Mesendoderm (in vitro differentiated cells): ENCODE results near the gene PHPT1. TPM values are rescaled to one million over a fixed set of nuclear protein-coding genes. Genes with fewer than 3 reads are reported as not detected.
"Not testable (repeated sequence)": the region's sequence is repeated elsewhere in the genome, so short reads cannot be mapped to it uniquely, and the experiment has no call there.

Source experiments
- DNase-seq: peaks from one replicate; pipeline ENCODE4 v3.0.0; 2013
- H2AK5ac ChIP-seq: 2 replicates; pipeline ENCODE4 v1.6.1; 2013; ENCODE audit warnings: low read length, inconsistent platforms
- H2BK120ac ChIP-seq: 2 replicates; pipeline ENCODE4 v1.6.1; 2013; ENCODE audit warnings: low read depth, mild to moderate bottlenecking, low read length, moderate library complexity, mixed read lengths
- H2BK15ac ChIP-seq: replicated peaks from 2 replicates; pipeline ENCODE4 v1.6.1; 2013; ENCODE audit warnings: low read depth, mild to moderate bottlenecking, moderate library complexity
- H2BK5ac ChIP-seq: 2 replicates; pipeline ENCODE4 v1.6.1; 2013; ENCODE audit warnings: low read length, inconsistent platforms
- H3K18ac ChIP-seq: 2 replicates; pipeline ENCODE4 v1.6.1; 2013; ENCODE audit warnings: mild to moderate bottlenecking, low read length, mixed read lengths
- H3K23ac ChIP-seq: one replicate; pipeline ENCODE4 v1.6.1; 2013; ENCODE audit warnings: low read length
- H3K27ac ChIP-seq: 2 replicates; pipeline ENCODE4 v1.5.1; 2013; ENCODE audit warnings: low read depth, mild to moderate bottlenecking, inconsistent platforms, low read length, moderate library complexity
- H3K27me3 ChIP-seq: 2 replicates; pipeline ENCODE4 v1.6.1; 2013; ENCODE audit warnings: low read length, control low read depth, mild to moderate bottlenecking, inconsistent platforms; ENCODE audit not compliant: insufficient read depth, poor library complexity
- H3K36me3 ChIP-seq: 2 replicates; pipeline ENCODE4 v1.6.1; 2013; ENCODE audit warnings: low read length, inconsistent platforms; ENCODE audit not compliant: control insufficient read depth, insufficient read depth
- H3K4ac ChIP-seq: one replicate; pipeline ENCODE4 v1.6.1; 2013; ENCODE audit warnings: low read depth, mild to moderate bottlenecking, low read length, moderate library complexity
- H3K4me1 ChIP-seq: 2 replicates; pipeline ENCODE4 v1.6.1; 2013; ENCODE audit warnings: low read depth, low read length, inconsistent platforms; ENCODE audit not compliant: control insufficient read depth
- H3K4me2 ChIP-seq: 2 replicates; pipeline ENCODE4 v1.6.1; 2013; ENCODE audit warnings: low read length
- H3K4me3 ChIP-seq: 2 replicates; pipeline ENCODE4 v1.5.1; 2013; ENCODE audit warnings: mild to moderate bottlenecking, low read length
- H3K56ac ChIP-seq: one replicate; pipeline ENCODE4 v1.6.1; 2013; ENCODE audit warnings: low read length
- H3K79me1 ChIP-seq: 2 replicates; pipeline ENCODE4 v1.6.1; 2013; ENCODE audit warnings: low read length, inconsistent platforms
- H3K79me2 ChIP-seq: 2 replicates; pipeline ENCODE4 v1.6.1; 2013; ENCODE audit warnings: mild to moderate bottlenecking, low read length; ENCODE audit not compliant: control insufficient read depth, insufficient read depth
- H3K9ac ChIP-seq: 2 replicates; pipeline ENCODE4 v1.6.1; 2013; ENCODE audit warnings: low read length, inconsistent platforms
- H4K5ac ChIP-seq: one replicate; pipeline ENCODE4 v1.6.1; 2013; ENCODE audit warnings: low read length
- H4K8ac ChIP-seq: one replicate; pipeline ENCODE4 v1.6.1; 2013; ENCODE audit warnings: low read depth, mild to moderate bottlenecking, control low read depth, low read length, moderate library complexity
- WGBS: extraction: QIAGEN DNeasy Blood & Tissue Kit; methylation state at CpG from one replicate; pipeline ENCODE4 v1.1.7; 2013; ENCODE audit warnings: low lambda C conversion rate, missing lambda C conversion rate; ENCODE audit not compliant: insufficient coverage; ENCODE audit errors: extremely low coverage; 5-methylcytosine and 5-hydroxymethylcytosine counted together
- polyA plus RNA-seq, 2 experiments: library from polyadenylated mRNA; stranded (reverse); fragments of 200-250 nt; gene quantifications; one replicate each; pipeline ENCODE4 v1.2.3, GENCODE V29; 2013

PHPT1 gene
- polyA plus RNA-seq (2013, experiment 1 of 2), result 89.8 TPM
- 87.7 TPM for polyA plus RNA-seq (2013, experiment 2 of 2)

- H3K56ac ChIP-seq, result peak within 1 kb of the TSS; percentile 99
- peak within 1 kb of the TSS; percentile 97 for H3K9ac ChIP-seq
- no peak within 1 kb of the TSS for H4K8ac ChIP-seq
- peak; percentile 99 for DNase-seq
- H2AK5ac ChIP-seq, result no peak within 1 kb of the TSS
- H3K79me2 ChIP-seq, result no peaks in the 10 kb centered on the region
- no CpG with 5 or more reads among the region's 77 CpGs for WGBS
- H3K4me2 ChIP-seq, result peak within 1 kb of the TSS; percentile 90
- peak within 1 kb of the TSS; percentile 87 for H3K27ac ChIP-seq
- peak within 1 kb of the TSS; percentile 92 for H3K4me3 ChIP-seq
- no peaks in the 10 kb centered on the region for H3K4me1 ChIP-seq
- H3K79me1 ChIP-seq, result no peaks in the 10 kb centered on the region
- no peak within 1 kb of the TSS for H2BK15ac ChIP-seq
- no peak within 1 kb of the TSS for H4K5ac ChIP-seq
- peak within 1 kb of the TSS; percentile 19 for H2BK120ac ChIP-seq
- H2BK5ac ChIP-seq, result peak within 1 kb of the TSS; percentile 95
- H3K27me3 ChIP-seq, result no peaks in the 10 kb centered on the region
- peak within 1 kb of the TSS; percentile 97 for H3K23ac ChIP-seq
- peak within 1 kb of the TSS; percentile 85 for H3K18ac ChIP-seq
- H3K36me3 ChIP-seq, result no peaks in the 10 kb centered on the region
- H3K4ac ChIP-seq, result peak within 1 kb of the TSS; percentile 85
These were observed at the start of gene PHPT1 for GRCh38 chr9:136849038-136849959. TSS of gene PHPT1 (plus strand) at chr9:136849409. CDS start at chr9:136849431, 22 bp downstream.

GRCh38 chr9:136799854-136800657 is 49.2 kb upstream of the PHPT1 start:
- no peak overlapping the region for H3K18ac ChIP-seq
- H3K4ac ChIP-seq, result no peak overlapping the region
- H3K56ac ChIP-seq, result peak overlapping the region; percentile 77
- peak overlapping the region; percentile 87 for H3K4me2 ChIP-seq
- H3K4me1 ChIP-seq, result peaks cover 8% of the 10 kb centered on the region
- peak; percentile 92 for DNase-seq
- H3K23ac ChIP-seq, result no peak overlapping the region
- no peaks in the 10 kb centered on the region for H3K79me1 ChIP-seq
- H3K4me3 ChIP-seq, result peak overlapping the region; percentile 32
- H4K8ac ChIP-seq, result no peak overlapping the region
- no peak overlapping the region for H3K27ac ChIP-seq
- no peaks in the 10 kb centered on the region for H3K27me3 ChIP-seq
- H2BK15ac ChIP-seq, result no peak overlapping the region
- peak overlapping the region; percentile 57 for H3K9ac ChIP-seq
- WGBS, result no CpG with 5 or more reads among the region's 63 CpGs
- H2AK5ac ChIP-seq, result no peak overlapping the region
- H4K5ac ChIP-seq, result no peak overlapping the region
- H3K79me2 ChIP-seq, result no peaks in the 10 kb centered on the region
- no peak overlapping the region for H2BK120ac ChIP-seq
- no peaks in the 10 kb centered on the region for H3K36me3 ChIP-seq
- no peak overlapping the region for H2BK5ac ChIP-seq

- Histone ChIP-seq H2BK120ac (no peak overlapping the region), H3K56ac (no peak overlapping the region), H2BK5ac (no peak overlapping the region), H3K27me3 (no peaks in the 10 kb centered on the region), H4K5ac (no peak overlapping the region), H3K18ac (no peak overlapping the region), H2BK15ac (no peak overlapping the region), H4K8ac (no peak overlapping the region), H3K23ac (no peak overlapping the region), H3K79me1 (no peaks in the 10 kb centered on the region), H2AK5ac (no peak overlapping the region), H3K4me2 (no peak overlapping the region), H3K9ac (no peak overlapping the region), H3K4me3 (no peak overlapping the region), H3K27ac (no peak overlapping the region), H3K79me2 (no peaks in the 10 kb centered on the region), H3K4me1 (peaks cover 1% of the 10 kb centered on the region), H3K4ac (no peak overlapping the region), H3K36me3 (no peaks in the 10 kb centered on the region)
- no CpG with 5 or more reads among the region's 6 CpGs for WGBS
- no peak for DNase-seq
These were observed 46.9 kb upstream of the PHPT1 start for GRCh38 chr9:136802321-136802720.

GRCh38 chr9:136803009-136803550 is 46.1 kb upstream of the PHPT1 start:
- not testable (repeated sequence) for H2AK5ac ChIP-seq, H2BK15ac ChIP-seq, H2BK5ac ChIP-seq, H3K56ac ChIP-seq, H3K18ac ChIP-seq, H3K27ac ChIP-seq, H3K23ac ChIP-seq, H4K8ac ChIP-seq, H3K4ac ChIP-seq, H3K27me3 ChIP-seq, H3K79me2 ChIP-seq, H2BK120ac ChIP-seq, DNase-seq, H3K4me3 ChIP-seq, H3K4me2 ChIP-seq, H3K4me1 ChIP-seq, H3K79me1 ChIP-seq, H3K9ac ChIP-seq, H3K36me3 ChIP-seq, H4K5ac ChIP-seq
- no CpG with 5 or more reads among the region's 9 CpGs for WGBS

GRCh38 chr9:136803551-136804508 is 45.4 kb upstream of the PHPT1 start:
- WGBS, result no CpG with 5 or more reads among the region's 22 CpGs

More at GRCh38 chr9:136803551-136804508, 45.4 kb upstream of the PHPT1 start:
- H3K79me1 ChIP-seq, result no peaks in the 10 kb centered on the region
- no peak overlapping the region for H3K23ac ChIP-seq
- no peak overlapping the region for H4K8ac ChIP-seq
- H2BK5ac ChIP-seq, result no peak overlapping the region
- no peak overlapping the region for H3K4me2 ChIP-seq
- H3K56ac ChIP-seq, result no peak overlapping the region
- no peak overlapping the region for H2BK15ac ChIP-seq
- peaks cover 8% of the 10 kb centered on the region for H3K79me2 ChIP-seq
- no peak overlapping the region for H3K4me3 ChIP-seq
- H3K27me3 ChIP-seq, result no peaks in the 10 kb centered on the region
- peaks cover 1% of the 10 kb centered on the region for H3K4me1 ChIP-seq
- H3K18ac ChIP-seq, result no peak overlapping the region
- no peak overlapping the region for H3K27ac ChIP-seq
- H3K36me3 ChIP-seq, result no peaks in the 10 kb centered on the region
- H4K5ac ChIP-seq, result no peak overlapping the region
- H2BK120ac ChIP-seq, result no peak overlapping the region
- no peak overlapping the region for H3K9ac ChIP-seq
- no peak overlapping the region for H3K4ac ChIP-seq
- H2AK5ac ChIP-seq, result no peak overlapping the region
- no peak for DNase-seq
